ENCODE data around the gene TMEM233.

Gene TMEM233

DNA sequence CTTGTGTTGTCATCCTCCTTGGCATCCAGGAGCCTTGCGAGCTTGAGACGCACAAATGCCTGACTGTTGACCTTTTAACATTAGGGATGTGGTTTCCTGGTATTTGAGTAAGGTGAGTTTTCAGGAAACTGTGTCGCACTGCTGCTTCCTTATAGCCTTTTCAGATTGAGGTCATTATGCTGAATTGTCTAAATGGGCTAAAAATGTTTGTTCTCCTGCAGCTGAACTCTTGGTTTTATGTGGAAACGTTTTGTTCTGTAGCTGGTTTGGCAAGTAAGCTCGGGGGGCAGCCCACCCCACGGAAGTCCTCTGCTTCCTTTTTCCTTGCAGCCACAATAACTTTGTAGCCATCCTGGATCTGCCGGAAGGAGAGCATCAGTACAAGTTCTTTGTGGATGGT, 80.1 kb downstream of the TMEM233 start:
- no peak for TF ChIP-seq CSDC2 (CRISPR knock-in tag; IDR thresholded peaks at IDR 0.05)
- ATAC-seq, result no peak

DNA sequence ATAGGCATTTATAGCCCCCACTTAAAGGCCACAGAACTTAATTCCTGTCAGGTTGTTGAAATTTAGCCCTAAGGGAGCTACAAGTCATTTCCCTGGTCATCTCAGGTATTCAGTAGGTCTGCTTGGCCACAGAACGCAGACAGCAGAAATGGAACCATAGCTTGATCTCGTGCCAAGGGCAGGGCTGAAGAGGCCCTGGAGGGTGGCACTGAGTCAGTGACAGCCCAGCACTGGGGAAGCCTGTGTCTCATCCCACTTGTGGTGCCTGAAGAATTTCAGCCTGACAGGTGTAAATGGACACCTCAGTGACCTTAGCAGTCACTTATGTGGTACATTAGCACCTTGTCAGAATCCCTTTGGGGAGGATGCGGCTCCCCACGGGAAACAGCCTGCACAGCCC, 81.0 kb downstream of the TMEM233 start:
- TF ChIP-seq TCF4 (CRISPR knock-in tag; IDR thresholded peaks at IDR 0.05; ENCODE audit: borderline replicate concordance), result no peak
- ATAC-seq, result no peak

DNA sequence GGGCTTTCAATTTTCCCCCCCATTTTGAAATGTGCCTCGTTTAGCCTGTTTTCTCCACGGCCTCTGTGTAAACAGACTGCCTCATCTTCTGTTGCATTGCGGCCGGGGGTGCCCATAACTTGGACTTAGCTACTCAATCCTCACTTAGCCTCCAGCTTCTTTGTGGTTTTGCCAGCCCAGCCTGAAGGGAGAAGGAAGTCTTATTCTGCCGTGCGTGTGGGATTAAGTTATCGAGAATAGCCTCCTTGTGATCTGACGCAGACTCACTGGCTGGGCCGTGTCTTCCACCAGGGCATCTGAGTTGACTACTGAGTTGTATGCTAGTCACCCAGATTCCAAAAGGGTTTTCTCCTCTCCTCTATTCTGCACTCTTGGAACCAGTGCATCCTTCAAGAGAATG, 82.4 kb downstream of the TMEM233 start:
- ATAC-seq, result no peak
- no peak for TF ChIP-seq PPARA (CRISPR knock-in tag; IDR thresholded peaks at IDR 0.05; ENCODE audit: borderline replicate concordance)

DNA sequence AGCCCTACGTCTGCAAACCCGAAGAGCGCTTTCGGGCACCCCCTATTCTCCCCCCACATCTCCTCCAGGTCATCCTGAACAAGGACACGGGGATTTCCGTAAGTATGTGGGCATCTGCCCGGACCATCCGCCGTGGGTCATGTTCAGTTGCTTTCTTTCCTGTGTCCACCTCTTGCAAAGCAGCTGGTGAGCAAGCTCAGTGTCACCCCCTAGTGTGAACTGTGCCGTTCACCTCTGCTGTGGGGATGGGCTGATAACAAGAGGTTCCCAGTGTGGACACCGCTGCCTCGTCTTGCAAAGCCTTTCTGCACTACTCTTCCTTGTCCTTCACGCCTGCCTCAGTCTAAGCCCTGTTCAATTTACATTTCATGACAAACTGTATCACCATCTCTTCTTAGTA, 83.0 kb downstream of the TMEM233 start:
- no peak for ATAC-seq

DNA sequence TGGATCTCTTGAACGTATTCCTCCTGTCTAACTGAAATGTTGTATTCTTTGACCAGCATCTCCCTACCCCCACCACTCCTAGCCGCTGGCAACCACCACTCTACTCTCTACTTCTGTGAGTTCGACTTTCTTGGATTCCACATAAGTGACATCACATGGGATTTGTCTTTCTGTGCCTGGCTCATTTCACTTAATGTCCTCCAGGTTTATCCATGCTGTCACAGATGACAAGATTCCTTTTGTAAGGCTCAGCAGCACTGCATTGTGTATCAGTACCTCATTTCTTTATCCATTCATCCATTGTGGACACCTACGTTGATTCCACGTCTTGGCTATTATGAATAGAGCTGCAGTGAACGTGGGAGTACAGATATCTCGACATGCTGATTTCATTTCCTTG, 84.9 kb downstream of the TMEM233 start:
- TF ChIP-seq, protein P1, sequence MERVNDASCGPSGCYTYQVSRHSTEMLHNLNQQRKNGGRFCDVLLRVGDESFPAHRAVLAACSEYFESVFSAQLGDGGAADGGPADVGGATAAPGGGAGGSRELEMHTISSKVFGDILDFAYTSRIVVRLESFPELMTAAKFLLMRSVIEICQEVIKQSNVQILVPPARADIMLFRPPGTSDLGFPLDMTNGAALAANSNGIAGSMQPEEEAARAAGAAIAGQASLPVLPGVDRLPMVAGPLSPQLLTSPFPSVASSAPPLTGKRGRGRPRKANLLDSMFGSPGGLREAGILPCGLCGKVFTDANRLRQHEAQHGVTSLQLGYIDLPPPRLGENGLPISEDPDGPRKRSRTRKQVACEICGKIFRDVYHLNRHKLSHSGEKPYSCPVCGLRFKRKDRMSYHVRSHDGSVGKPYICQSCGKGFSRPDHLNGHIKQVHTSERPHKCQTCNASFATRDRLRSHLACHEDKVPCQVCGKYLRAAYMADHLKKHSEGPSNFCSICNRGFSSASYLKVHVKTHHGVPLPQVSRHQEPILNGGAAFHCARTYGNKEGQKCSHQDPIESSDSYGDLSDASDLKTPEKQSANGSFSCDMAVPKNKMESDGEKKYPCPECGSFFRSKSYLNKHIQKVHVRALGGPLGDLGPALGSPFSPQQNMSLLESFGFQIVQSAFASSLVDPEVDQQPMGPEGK (CRISPR knock-in tag; IDR thresholded peaks at IDR 0.05; ENCODE audit: borderline replicate concordance), result no peak
- ATAC-seq, result no peak; the same call in 2 of the 3 replicates

More for the DNA sequence above, 83.0 kb downstream of the TMEM233 start:
- TF ChIP-seq ZFP3 (CRISPR knock-in tag; IDR thresholded peaks at IDR 0.05) (no peak), ESRRG (CRISPR knock-in tag; IDR thresholded peaks at IDR 0.05) (no peak)
- TF ChIP-seq, protein P2, sequence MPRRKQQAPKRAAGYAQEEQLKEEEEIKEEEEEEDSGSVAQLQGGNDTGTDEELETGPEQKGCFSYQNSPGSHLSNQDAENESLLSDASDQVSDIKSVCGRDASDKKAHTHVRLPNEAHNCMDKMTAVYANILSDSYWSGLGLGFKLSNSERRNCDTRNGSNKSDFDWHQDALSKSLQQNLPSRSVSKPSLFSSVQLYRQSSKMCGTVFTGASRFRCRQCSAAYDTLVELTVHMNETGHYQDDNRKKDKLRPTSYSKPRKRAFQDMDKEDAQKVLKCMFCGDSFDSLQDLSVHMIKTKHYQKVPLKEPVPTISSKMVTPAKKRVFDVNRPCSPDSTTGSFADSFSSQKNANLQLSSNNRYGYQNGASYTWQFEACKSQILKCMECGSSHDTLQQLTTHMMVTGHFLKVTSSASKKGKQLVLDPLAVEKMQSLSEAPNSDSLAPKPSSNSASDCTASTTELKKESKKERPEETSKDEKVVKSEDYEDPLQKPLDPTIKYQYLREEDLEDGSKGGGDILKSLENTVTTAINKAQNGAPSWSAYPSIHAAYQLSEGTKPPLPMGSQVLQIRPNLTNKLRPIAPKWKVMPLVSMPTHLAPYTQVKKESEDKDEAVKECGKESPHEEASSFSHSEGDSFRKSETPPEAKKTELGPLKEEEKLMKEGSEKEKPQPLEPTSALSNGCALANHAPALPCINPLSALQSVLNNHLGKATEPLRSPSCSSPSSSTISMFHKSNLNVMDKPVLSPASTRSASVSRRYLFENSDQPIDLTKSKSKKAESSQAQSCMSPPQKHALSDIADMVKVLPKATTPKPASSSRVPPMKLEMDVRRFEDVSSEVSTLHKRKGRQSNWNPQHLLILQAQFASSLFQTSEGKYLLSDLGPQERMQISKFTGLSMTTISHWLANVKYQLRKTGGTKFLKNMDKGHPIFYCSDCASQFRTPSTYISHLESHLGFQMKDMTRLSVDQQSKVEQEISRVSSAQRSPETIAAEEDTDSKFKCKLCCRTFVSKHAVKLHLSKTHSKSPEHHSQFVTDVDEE (CRISPR knock-in tag; IDR thresholded peaks at IDR 0.05), result no peak
- TF ChIP-seq, protein P3, sequence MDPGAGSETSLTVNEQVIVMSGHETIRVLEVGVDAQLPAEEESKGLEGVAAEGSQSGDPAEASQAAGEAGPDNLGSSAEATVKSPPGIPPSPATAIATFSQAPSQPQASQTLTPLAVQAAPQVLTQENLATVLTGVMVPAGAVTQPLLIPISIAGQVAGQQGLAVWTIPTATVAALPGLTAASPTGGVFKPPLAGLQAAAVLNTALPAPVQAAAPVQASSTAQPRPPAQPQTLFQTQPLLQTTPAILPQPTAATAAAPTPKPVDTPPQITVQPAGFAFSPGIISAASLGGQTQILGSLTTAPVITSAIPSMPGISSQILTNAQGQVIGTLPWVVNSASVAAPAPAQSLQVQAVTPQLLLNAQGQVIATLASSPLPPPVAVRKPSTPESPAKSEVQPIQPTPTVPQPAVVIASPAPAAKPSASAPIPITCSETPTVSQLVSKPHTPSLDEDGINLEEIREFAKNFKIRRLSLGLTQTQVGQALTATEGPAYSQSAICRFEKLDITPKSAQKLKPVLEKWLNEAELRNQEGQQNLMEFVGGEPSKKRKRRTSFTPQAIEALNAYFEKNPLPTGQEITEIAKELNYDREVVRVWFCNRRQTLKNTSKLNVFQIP (CRISPR knock-in tag; IDR thresholded peaks at IDR 0.05; ENCODE audit: borderline replicate concordance, low read depth), result no peak

DNA sequence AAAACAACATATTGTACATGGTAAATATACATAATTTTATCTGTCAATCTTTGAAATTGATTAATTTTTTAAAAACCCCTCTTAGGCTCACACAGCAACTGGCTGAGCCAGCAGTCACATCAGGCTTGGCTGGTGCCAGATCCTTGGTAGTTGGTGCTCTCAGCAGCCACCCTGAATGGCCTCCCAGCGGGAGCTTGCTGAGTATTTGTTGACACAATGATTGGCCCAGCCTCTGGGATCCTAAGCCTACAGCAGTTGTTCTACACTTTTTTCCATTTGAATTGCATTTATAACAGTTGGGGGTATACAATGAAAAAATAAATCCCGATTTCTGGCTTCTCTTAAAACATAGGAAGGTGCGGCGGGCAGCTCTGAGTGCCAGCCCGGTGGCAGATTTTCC, 85.5 kb downstream of the TMEM233 start:
- TF ChIP-seq, protein P4, sequence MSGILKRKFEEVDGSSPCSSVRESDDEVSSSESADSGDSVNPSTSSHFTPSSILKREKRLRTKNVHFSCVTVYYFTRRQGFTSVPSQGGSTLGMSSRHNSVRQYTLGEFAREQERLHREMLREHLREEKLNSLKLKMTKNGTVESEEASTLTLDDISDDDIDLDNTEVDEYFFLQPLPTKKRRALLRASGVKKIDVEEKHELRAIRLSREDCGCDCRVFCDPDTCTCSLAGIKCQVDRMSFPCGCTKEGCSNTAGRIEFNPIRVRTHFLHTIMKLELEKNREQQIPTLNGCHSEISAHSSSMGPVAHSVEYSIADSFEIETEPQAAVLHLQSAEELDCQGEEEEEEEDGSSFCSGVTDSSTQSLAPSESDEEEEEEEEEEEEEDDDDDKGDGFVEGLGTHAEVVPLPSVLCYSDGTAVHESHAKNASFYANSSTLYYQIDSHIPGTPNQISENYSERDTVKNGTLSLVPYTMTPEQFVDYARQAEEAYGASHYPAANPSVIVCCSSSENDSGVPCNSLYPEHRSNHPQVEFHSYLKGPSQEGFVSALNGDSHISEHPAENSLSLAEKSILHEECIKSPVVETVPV (CRISPR knock-in tag; IDR thresholded peaks at IDR 0.05), result no peak
- no peak for TF ChIP-seq RARB (CRISPR knock-in tag; IDR thresholded peaks at IDR 0.05)
- TF ChIP-seq OSR1 (CRISPR knock-in tag; IDR thresholded peaks at IDR 0.05), result no peak
- no peak for TF ChIP-seq TCF4 (CRISPR knock-in tag; IDR thresholded peaks at IDR 0.05; ENCODE audit: borderline replicate concordance)
- no peak for TF ChIP-seq ZNF8 (CRISPR knock-in tag; IDR thresholded peaks at IDR 0.05)
- TF ChIP-seq GLIS3 (CRISPR knock-in tag; IDR thresholded peaks at IDR 0.05), result no peak
- TF ChIP-seq CSDC2 (CRISPR knock-in tag; IDR thresholded peaks at IDR 0.05), result no peak
- TF ChIP-seq, protein P2 (CRISPR knock-in tag; IDR thresholded peaks at IDR 0.05), result no peak
- no peak for TF ChIP-seq ISL1 (CRISPR knock-in tag; IDR thresholded peaks at IDR 0.05)
- TF ChIP-seq TOX (CRISPR knock-in tag; IDR thresholded peaks at IDR 0.05; ENCODE audit: borderline replicate concordance), result no peak
- no peak for ATAC-seq
